HCT116 (cell line): Measurements from ENCODE around the gene FRMD4A. TPM values are rescaled to one million over a fixed set of nuclear protein-coding genes. Genes with fewer than 3 reads are reported as not detected.

Source experiments
- ATAC-seq: fragments of 200-7000 bp; cut with Tn5 transposase; 2 replicates; pipeline ENCODE4 v1.9.1; 2020; ENCODE audit warnings: mild to moderate bottlenecking, moderate library complexity
- BruUV-seq: library from RNA; stranded (reverse); fragments of 400-500 nt; replicated peaks from 2 replicates; lab custom pipeline; 2021; lab: Mats Ljungman, UMichigan
- CTCF ChIA-PET: fragments of 300-600 bp; sonication (Branson Sonifier 250); formaldehyde crosslinking; loops from one replicate; lab custom pipeline; 2021; ENCODE audit warnings: antibody characterized with exemption; lab: Charles Lee
- POLR2A ChIA-PET: fragments of 300-600, 350-600 bp; sonication (Branson Sonifier 250); formaldehyde crosslinking; loops from one replicate; lab custom pipeline; 2021; ENCODE audit warnings: antibody characterized with exemption; lab: Charles Lee
- RAD21 ChIA-PET, 2 experiments: fragments of 300-600 bp; sonication (Branson Sonifier 250); formaldehyde crosslinking; loops; one replicate each; lab custom pipeline; 2023; ENCODE audit warnings: low total read pairs in 2 of 2; ENCODE audit not compliant: uncharacterized antibody in 2 of 2, unreplicated experiment in 2 of 2, low non-redundant PET in 1 of 2; lab: Charles Lee
- DNase-seq: peaks from one replicate; pipeline ENCODE4 v3.0.0-alpha.2; 2010; ENCODE audit warnings: low read depth, low spot score
- H2AFZ ChIP-seq: fragments of 200-600 bp; shearing (Covaris generic), sonication (generic); 2 replicates; pipeline ENCODE4 v1.6.1; 2017; ENCODE audit warnings: low read depth, mixed run types, mixed read lengths, antibody characterized with exemption, low read length; ENCODE audit not compliant: poor library complexity, severe bottlenecking
- H3K27ac ChIP-seq: 2 replicates; pipeline ENCODE4 v1.5.1; 2012; ENCODE audit warnings: low read depth, low read length
- H3K27me3 ChIP-seq: fragments of 200-600 bp; sonication (generic); 2 replicates; pipeline ENCODE4 v1.6.1; 2016; ENCODE audit warnings: mixed run types, low read length, mixed read lengths; ENCODE audit not compliant: insufficient read depth
- H3K36me3 ChIP-seq, 2 experiments: fragments of 200-500 bp in 1 of 2; fragments of 200-600 bp in 1 of 2; sonication (Bioruptor generic) in 1 of 2; sonication (generic) in 1 of 2; 2 replicates each; pipeline versions ENCODE4 v1.5.1 to v1.6.1; 2014 to 2016; ENCODE audit warnings: low read length in 2 of 2, inconsistent platforms in 1 of 2, mixed read lengths in 1 of 2, mixed run types in 1 of 2; ENCODE audit not compliant: insufficient read depth in 2 of 2, control insufficient read depth in 1 of 2
- H3K4me1 ChIP-seq, 2 experiments: fragments of 200-600 bp in 1 of 2; sonication (generic) in 1 of 2; 2 replicates each; pipeline versions ENCODE4 v1.5.1 to v1.6.1; 2012 to 2017; ENCODE audit warnings: low read length in 2 of 2, inconsistent platforms in 1 of 2, mild to moderate bottlenecking in 1 of 2, mixed read lengths in 1 of 2, mixed run types in 1 of 2, moderate library complexity in 1 of 2; ENCODE audit not compliant: insufficient read depth in 2 of 2, control insufficient read depth in 1 of 2
- H3K4me2 ChIP-seq: fragments of 200-600 bp; sonication (generic); 2 replicates; pipeline ENCODE4 v1.6.1; 2017; ENCODE audit warnings: mixed run types, low read length, mixed read lengths
- H3K4me3 ChIP-seq, 2 experiments: fragments of 200-600 bp in 1 of 2; sonication (generic) in 1 of 2; replicated peaks in 1 of 2; 2 replicates each; pipeline ENCODE4 v1.5.1; 2011 to 2016; ENCODE audit warnings: low read length in 2 of 2, control low read depth in 1 of 2, low read depth in 1 of 2, mild to moderate bottlenecking in 1 of 2, mixed read lengths in 1 of 2, mixed run types in 1 of 2
- H3K79me2 ChIP-seq: fragments of 200-600 bp; sonication (generic); 2 replicates; pipeline ENCODE4 v1.6.1; 2017; ENCODE audit warnings: mild to moderate bottlenecking, mixed run types, low read length, moderate library complexity, mixed read lengths; ENCODE audit not compliant: insufficient read depth
- H3K9ac ChIP-seq: fragments of 200-600 bp; sonication (generic); 2 replicates; pipeline ENCODE4 v1.6.1; 2016; ENCODE audit warnings: low read length, mixed read lengths
- H3K9me2 ChIP-seq: fragments of 200-600 bp; sonication (generic), shearing (Covaris generic); 2 replicates; pipeline ENCODE4 v1.6.1; 2017; ENCODE audit warnings: mixed run types, mild to moderate bottlenecking, moderate library complexity; ENCODE audit not compliant: insufficient read depth
- H3K9me3 ChIP-seq, 2 experiments: fragments of 200-500 bp in 1 of 2; fragments of 200-600 bp in 1 of 2; sonication (Bioruptor generic) in 1 of 2; sonication (generic) in 1 of 2; 2 replicates each; pipeline ENCODE4 v1.6.1; 2014 to 2017; ENCODE audit warnings: low read length in 2 of 2, mixed read lengths in 2 of 2, inconsistent platforms in 1 of 2, low read depth in 1 of 2, mild to moderate bottlenecking in 1 of 2, mixed run types in 1 of 2, moderate library complexity in 1 of 2; ENCODE audit not compliant: control insufficient read depth in 1 of 2, insufficient read depth in 1 of 2
- H4K20me1 ChIP-seq: fragments of 200-600 bp; sonication (generic), shearing (Covaris generic); 2 replicates; pipeline ENCODE4 v1.6.1; 2017; ENCODE audit warnings: mixed run types, mild to moderate bottlenecking, moderate library complexity; ENCODE audit not compliant: insufficient read depth
- CBX3 ChIP-seq: IDR thresholded peaks from 2 replicates; pipeline ENCODE4 v1.6.1; 2012; ENCODE audit warnings: low read depth
- CEBPB ChIP-seq: IDR thresholded peaks from 2 replicates; pipeline ENCODE4 v1.6.1; 2012; ENCODE audit warnings: low read depth
- ELF1 ChIP-seq: IDR thresholded peaks from 2 replicates; pipeline ENCODE4 v1.6.1; 2012; ENCODE audit warnings: low read depth, borderline replicate concordance
- EZH2 ChIP-seq: fragments of 200-600 bp; sonication (generic); IDR thresholded peaks from 2 replicates; pipeline ENCODE4 v1.6.1; 2017; ENCODE audit warnings: antibody characterized with exemption, mixed run types
- EZH2phosphoT487 ChIP-seq: fragments of 200-600 bp; IDR thresholded peaks from 2 replicates; pipeline ENCODE4 v1.6.1; 2018; ENCODE audit warnings: antibody characterized with exemption, borderline replicate concordance
- FOSL1 ChIP-seq: IDR thresholded peaks from 2 replicates; pipeline ENCODE4 v1.6.1; 2012; ENCODE audit warnings: low read depth
- JUND ChIP-seq: IDR thresholded peaks from 2 replicates; pipeline ENCODE4 v1.6.1; 2012
- POLR2A ChIP-seq: IDR thresholded peaks from 2 replicates; pipeline ENCODE4 v1.7.0; 2011; ENCODE audit warnings: borderline replicate concordance; ENCODE audit not compliant: insufficient read depth, insufficient read length; ENCODE audit errors: extremely low read depth
- POLR2AphosphoS5 ChIP-seq: IDR thresholded peaks from 2 replicates; pipeline ENCODE4 v1.6.1; 2011; ENCODE audit warnings: mild to moderate bottlenecking, low read depth, low read length, moderate library complexity
- RAD21 ChIP-seq: IDR thresholded peaks from 2 replicates; pipeline ENCODE4 v1.6.1; 2012; ENCODE audit warnings: low read depth, mild to moderate bottlenecking
- SP1 ChIP-seq: IDR thresholded peaks from 2 replicates; pipeline ENCODE4 v1.6.1; 2012; ENCODE audit warnings: low read depth
- SRF ChIP-seq: IDR thresholded peaks from 2 replicates; pipeline ENCODE4 v1.6.1; 2012; ENCODE audit warnings: low read depth
- YY1 ChIP-seq: IDR thresholded peaks from 2 replicates; pipeline ENCODE4 v1.6.1; 2011; ENCODE audit warnings: low read length, low read depth, moderate library complexity, mild to moderate bottlenecking; ENCODE audit not compliant: insufficient replicate concordance; ENCODE audit errors: extremely low read depth
- ZFX ChIP-seq: fragments of 450-650 bp; IDR thresholded peaks from 2 replicates; pipeline ENCODE4 v1.6.1; 2017
- ZNF274 ChIP-seq: fragments of 200-500 bp; sonication (Bioruptor generic); IDR thresholded peaks from 2 replicates; pipeline ENCODE4 v1.6.1; 2014; ENCODE audit warnings: mild to moderate bottlenecking, low read depth, low read length, inconsistent platforms
- intact Hi-C: fragments of 100-400 bp; cut with micrococcal nuclease; formaldehyde crosslinking; loops from 2 replicates; pipeline ENCODE4 v1.10.0; 2022
- total RNA-seq: library from RNA; stranded (reverse); gene quantifications from one replicate; pipeline ENCODE4 v1.2.1, GENCODE V29; 2021; ENCODE audit not compliant: unreplicated experiment
- TF ChIP-seq, protein P1 (sequence below): IDR thresholded peaks from 2 replicates; pipeline ENCODE4 v1.6.1; 2012; ENCODE audit warnings: low read depth
- TF ChIP-seq, protein P2 (sequence below), 3 experiments: fragments of 200-600 bp in 1 of 3; sonication (generic) in 1 of 3; IDR thresholded peaks in 2 of 3; conservative IDR thresholded peaks in 1 of 3; 2 replicates each; pipeline ENCODE4 v1.5.1; 2012 to 2017; ENCODE audit warnings: low read depth in 2 of 3, low read length in 2 of 3, antibody characterized with exemption in 1 of 3, borderline replicate concordance in 1 of 3, control low read depth in 1 of 3, mild to moderate bottlenecking in 1 of 3, mixed read lengths in 1 of 3, mixed run types in 1 of 3, moderate library complexity in 1 of 3; ENCODE audit not compliant: insufficient read depth in 1 of 3
- TF ChIP-seq, protein P3 (sequence below): IDR thresholded peaks from 2 replicates; pipeline ENCODE4 v1.6.1; 2012
- TF ChIP-seq, protein P4 (sequence below): IDR thresholded peaks from 2 replicates; pipeline ENCODE4 v1.6.1; 2011; ENCODE audit warnings: mild to moderate bottlenecking, low read length, moderate library complexity; ENCODE audit not compliant: insufficient replicate concordance; ENCODE audit errors: extremely low read depth

FRMD4A gene
- total RNA-seq, 1 experiment from 2014 or later = 0.20 TPM

DNA sequence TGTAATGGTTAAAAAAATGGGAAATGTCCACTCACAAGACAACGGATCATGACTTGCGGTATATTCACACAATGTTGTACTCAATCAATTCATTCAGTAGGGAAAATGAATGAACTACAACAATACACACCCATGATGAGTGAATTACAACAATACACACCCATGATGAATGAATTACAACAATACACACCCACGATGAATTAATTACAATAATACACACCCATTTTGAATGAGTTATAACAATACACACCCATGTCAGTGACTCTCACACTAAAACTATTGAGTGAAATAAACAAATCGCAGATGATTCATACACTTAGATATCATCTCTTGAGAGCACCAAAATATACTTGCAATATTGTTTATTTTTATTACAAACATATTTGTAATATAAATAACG lies 174.6 kb downstream of the FRMD4A start:
- Histone ChIP-seq H3K9ac (no peak overlapping the region), H3K9me3 (no peaks in the 10 kb centered on the region)
- intact Hi-C loops = no loop called here

More for the DNA sequence above, 174.6 kb downstream of the FRMD4A start:
- H2AFZ ChIP-seq = no peak overlapping the region
- H3K4me1 ChIP-seq = no peaks in the 10 kb centered on the region; a peak in 1 of 4 replicates
- H3K4me3 ChIP-seq = no peak overlapping the region
- ChIA-PET POLR2A (no interaction called here), CTCF (no interaction called here), RAD21 (no interaction called here)
- ATAC-seq = no peak
- H3K79me2 ChIP-seq = no peaks in the 10 kb centered on the region
- H3K27ac ChIP-seq = no peak overlapping the region
- no peak overlapping the region for H3K4me2 ChIP-seq
- H4K20me1 ChIP-seq = no peaks in the 10 kb centered on the region
- TF ChIP-seq, protein P1, sequence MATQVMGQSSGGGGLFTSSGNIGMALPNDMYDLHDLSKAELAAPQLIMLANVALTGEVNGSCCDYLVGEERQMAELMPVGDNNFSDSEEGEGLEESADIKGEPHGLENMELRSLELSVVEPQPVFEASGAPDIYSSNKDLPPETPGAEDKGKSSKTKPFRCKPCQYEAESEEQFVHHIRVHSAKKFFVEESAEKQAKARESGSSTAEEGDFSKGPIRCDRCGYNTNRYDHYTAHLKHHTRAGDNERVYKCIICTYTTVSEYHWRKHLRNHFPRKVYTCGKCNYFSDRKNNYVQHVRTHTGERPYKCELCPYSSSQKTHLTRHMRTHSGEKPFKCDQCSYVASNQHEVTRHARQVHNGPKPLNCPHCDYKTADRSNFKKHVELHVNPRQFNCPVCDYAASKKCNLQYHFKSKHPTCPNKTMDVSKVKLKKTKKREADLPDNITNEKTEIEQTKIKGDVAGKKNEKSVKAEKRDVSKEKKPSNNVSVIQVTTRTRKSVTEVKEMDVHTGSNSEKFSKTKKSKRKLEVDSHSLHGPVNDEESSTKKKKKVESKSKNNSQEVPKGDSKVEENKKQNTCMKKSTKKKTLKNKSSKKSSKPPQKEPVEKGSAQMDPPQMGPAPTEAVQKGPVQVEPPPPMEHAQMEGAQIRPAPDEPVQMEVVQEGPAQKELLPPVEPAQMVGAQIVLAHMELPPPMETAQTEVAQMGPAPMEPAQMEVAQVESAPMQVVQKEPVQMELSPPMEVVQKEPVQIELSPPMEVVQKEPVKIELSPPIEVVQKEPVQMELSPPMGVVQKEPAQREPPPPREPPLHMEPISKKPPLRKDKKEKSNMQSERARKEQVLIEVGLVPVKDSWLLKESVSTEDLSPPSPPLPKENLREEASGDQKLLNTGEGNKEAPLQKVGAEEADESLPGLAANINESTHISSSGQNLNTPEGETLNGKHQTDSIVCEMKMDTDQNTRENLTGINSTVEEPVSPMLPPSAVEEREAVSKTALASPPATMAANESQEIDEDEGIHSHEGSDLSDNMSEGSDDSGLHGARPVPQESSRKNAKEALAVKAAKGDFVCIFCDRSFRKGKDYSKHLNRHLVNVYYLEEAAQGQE = no peak
- TF ChIP-seq ELF1 (no peak), POLR2AphosphoS5 (no peak), FOSL1 (no peak), CEBPB (no peak), CBX3 (no peak), YY1 (no peak), RAD21 (no peak), EZH2phosphoT487 (no peak), EZH2 (no peak), ZNF274 (no peak), POLR2A (no peak), SRF (no peak), SP1 (no peak), ZFX (no peak), JUND (no peak)
- TF ChIP-seq, protein P2, sequence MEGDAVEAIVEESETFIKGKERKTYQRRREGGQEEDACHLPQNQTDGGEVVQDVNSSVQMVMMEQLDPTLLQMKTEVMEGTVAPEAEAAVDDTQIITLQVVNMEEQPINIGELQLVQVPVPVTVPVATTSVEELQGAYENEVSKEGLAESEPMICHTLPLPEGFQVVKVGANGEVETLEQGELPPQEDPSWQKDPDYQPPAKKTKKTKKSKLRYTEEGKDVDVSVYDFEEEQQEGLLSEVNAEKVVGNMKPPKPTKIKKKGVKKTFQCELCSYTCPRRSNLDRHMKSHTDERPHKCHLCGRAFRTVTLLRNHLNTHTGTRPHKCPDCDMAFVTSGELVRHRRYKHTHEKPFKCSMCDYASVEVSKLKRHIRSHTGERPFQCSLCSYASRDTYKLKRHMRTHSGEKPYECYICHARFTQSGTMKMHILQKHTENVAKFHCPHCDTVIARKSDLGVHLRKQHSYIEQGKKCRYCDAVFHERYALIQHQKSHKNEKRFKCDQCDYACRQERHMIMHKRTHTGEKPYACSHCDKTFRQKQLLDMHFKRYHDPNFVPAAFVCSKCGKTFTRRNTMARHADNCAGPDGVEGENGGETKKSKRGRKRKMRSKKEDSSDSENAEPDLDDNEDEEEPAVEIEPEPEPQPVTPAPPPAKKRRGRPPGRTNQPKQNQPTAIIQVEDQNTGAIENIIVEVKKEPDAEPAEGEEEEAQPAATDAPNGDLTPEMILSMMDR (IDR thresholded peaks at IDR 0.05 in 2 of 3, conservative IDR thresholded peaks at IDR 0.05 in 1 of 3; ENCODE audit: borderline replicate concordance in 1 of 3, insufficient read depth in 1 of 3, low read depth in 2 of 3, low read length in 2 of 3) = no peak
- TF ChIP-seq, protein P3, sequence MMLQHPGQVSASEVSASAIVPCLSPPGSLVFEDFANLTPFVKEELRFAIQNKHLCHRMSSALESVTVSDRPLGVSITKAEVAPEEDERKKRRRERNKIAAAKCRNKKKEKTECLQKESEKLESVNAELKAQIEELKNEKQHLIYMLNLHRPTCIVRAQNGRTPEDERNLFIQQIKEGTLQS = no peak
- TF ChIP-seq, protein P4, sequence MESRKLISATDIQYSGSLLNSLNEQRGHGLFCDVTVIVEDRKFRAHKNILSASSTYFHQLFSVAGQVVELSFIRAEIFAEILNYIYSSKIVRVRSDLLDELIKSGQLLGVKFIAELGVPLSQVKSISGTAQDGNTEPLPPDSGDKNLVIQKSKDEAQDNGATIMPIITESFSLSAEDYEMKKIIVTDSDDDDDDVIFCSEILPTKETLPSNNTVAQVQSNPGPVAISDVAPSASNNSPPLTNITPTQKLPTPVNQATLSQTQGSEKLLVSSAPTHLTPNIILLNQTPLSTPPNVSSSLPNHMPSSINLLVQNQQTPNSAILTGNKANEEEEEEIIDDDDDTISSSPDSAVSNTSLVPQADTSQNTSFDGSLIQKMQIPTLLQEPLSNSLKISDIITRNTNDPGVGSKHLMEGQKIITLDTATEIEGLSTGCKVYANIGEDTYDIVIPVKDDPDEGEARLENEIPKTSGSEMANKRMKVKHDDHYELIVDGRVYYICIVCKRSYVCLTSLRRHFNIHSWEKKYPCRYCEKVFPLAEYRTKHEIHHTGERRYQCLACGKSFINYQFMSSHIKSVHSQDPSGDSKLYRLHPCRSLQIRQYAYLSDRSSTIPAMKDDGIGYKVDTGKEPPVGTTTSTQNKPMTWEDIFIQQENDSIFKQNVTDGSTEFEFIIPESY = no peak
- DNase-seq = no peak
- no TSS peak for BruUV-seq
- H3K27me3 ChIP-seq = peaks cover 61% of the 10 kb centered on the region
- H3K9me2 ChIP-seq = no peaks in the 10 kb centered on the region
- H3K36me3 ChIP-seq = no peaks in the 10 kb centered on the region
